ENCODE data around the gene ABCA3.
"Not testable (repeated sequence)": the region's sequence is repeated elsewhere in the genome, so short reads cannot be mapped to it uniquely, and the experiment has no call there.

Gene ABCA3

DNA sequence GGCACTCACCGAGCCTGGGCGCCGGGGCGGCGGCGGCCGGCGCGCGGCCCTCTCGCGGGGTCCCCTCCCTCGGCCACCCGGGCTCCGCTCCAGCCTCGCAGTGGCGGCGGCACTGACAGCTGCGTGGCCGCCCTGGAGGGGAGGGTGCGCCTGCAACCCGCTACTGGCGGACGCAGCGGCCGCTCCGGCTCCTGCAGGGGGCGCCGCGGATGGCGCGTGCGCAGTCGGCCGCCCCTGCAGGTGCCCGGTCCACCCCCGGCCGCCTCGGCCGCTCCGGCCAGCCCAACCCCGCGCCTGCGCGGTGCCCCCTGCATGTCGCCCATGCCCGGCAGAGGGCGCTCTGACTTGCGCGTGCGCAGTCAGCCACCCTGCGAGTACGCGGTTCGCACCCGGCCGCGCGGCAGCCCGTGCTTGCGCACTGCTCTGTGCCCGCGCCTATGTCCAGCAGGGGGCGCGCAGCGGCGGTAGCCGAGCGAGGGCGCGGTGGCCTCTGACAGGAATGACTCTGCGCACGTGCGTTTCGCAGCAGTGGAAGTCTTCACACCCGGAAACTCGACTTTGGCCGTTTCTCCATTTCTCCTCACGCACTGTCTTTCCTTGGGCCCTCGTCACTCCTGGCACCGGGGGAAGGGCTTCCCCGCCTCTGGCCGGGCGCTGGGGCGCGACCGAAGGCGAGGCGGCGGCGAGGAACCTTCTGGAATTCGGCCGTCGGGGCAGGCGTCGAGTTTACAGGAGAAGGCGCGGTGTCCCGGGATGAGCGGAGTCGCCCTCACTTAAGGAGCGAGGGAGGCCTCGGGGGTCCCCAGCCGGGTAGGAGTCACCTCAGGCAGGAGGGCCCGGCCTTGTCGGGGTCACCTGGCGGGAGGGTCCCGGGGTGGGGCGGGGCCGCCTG lies at the start of gene ABCA3:
Gene ABCA3 (minus strand): TSS at position 165 of the 892 bp plus-strand sequence. CDS start 14,262 bp downstream, outside the sequence.
- peak; percentile 90 for DNase-seq

DNA sequence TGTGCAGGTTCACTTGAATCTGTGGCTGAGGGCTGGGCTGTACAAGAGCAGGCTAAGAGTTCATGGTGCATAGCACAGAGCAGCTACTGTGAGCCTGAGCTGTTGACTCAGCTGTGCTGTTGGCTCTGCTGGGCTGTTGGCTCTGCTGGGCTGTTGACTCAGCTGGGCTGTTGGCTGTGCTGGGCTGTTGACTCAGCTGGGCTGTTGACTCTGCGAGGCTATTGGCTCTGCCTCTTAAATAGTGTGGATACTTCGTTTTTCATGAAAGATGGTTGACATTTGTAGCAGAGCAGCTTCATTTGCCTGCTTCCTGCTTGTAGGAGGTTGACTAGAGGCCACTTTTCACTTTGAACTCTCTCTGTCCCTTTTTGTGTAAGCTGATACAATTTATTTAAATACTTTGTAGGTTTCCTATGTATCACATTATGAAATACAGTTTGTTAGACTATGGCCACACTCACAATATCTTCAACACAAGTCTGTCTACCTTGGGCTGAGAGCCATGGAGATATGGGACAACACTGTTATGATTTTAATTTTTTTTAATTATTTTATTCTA lies 48.4 kb upstream of the ABCA3 start:
- DNase-seq, result peak; percentile 47

DNA sequence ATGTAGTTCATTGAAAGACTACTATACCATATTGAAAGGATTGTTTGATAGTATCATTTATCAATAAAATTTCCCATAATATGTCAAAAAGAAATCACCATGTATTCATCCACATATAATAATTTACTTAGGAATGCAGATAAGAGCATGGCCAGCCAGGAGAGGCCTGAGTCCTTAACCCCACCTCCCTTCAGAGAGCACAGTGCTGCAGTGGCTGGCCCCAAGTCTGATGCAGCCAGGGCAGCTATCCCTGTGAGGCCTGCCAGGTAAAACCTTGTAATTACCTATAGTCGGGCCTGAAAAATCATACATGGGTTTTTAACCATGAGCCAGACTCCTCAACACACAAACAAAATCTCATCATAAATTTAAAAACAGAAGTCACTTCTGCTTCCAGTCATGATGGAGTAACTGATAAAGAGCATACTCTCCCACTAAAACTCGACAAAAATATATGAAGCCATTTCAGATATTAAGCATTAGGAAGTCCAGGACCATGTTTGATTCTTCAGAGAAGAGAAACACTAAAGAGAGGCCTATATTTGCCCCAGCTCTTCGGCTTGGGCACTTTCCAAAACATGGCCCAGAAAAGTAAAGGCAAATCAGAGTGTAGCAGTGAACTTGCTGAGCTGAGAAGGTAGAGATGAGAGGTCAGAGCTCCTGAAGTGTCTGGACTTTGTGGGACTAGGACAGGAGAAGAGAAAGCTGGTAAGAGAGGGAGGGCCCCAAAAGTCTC lies 47.8 kb upstream of the ABCA3 start:
- DNase-seq, result no peak

DNA sequence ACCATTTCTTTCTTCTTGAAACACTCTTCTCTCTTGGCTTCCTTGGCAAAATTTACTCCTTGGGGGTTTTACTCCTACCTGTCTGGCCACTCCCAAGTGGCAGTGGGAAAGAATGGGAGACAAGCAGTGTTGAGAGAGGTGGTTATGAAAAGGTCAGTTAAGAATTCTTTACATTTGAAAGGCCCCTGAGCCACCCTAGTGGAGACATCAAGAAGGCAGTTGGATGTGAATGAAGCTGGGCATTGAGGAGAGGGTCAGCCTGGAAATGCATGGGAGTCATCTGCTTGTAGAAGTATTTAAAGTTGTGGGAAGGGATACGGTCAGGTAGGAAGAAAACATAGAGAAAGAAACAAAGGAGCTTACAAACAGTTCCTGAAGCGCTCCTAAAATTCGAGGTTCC lies 46.5 kb upstream of the ABCA3 start:
- DNase-seq, result no peak

DNA sequence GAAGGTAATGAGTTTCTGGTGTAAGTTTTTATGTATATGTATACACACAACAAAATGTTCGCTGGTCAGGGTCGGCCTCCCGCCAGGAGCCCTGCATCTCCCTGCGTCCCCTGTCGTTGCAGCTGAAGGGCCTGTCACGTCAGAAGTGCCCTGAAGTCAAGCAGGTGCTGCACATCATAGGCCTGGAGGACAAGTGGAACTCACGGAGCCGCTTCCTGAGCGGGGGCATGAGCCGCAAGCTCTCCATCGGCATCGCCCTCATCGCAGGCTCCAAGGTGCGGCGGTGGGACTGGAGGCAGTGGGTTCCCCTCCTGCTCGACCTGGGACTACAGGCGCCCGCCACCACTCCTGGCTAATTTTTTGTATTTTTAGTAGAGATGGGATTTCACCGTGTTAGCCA lies 45.5 kb upstream of the ABCA3 start:
- DNase-seq, result not testable (repeated sequence)

DNA sequence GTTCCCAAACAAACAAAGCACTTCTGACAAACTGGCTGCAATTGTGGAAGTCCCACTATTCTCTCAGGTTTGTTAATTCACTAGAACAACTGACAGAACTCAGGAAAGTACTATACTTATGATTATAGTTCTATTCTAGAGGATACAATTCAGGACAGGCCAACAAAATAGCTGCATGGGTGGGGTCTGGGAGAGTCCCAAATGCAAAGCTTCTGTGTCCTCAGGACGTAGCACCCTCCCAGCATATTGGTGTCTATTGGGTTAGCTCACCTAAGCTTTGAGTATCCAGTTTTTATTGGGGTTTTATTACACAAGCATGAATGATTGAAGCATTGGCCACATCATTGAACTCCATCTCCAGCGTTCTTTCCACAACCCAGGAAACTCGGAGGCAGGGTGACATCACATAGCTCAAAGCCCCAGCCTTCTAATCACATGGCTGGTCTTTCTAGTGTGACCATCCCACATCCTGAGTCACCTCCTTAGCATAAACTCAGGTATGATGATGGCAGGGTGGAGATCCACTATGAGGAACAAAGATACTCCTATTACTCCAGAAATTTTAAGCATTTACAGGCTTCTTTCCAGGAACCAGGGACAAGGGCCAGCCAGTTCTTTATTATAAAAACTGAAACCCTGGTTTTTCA lies 44.8 kb upstream of the ABCA3 start:
- no peak for DNase-seq

DNA sequence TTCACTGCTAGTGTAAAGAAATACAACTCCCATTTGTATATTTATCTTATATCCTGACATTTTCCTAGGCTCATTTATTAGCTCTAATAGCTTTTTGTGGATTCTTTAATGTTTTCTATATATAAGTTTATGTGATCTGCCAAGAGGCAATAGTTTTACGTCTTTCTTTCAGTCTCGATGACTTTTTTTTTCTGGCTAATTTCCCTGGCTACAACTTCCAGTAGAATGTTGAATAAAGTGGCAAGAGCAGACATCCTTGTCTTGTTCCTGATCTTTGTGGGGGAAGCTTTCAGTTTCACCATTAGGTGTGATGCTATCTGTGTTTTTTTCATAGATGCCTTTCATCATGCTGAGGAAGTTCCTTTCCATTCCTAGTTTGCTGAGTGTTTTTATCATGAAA lies 43.9 kb upstream of the ABCA3 start:
- DNase-seq, result no peak

DNA sequence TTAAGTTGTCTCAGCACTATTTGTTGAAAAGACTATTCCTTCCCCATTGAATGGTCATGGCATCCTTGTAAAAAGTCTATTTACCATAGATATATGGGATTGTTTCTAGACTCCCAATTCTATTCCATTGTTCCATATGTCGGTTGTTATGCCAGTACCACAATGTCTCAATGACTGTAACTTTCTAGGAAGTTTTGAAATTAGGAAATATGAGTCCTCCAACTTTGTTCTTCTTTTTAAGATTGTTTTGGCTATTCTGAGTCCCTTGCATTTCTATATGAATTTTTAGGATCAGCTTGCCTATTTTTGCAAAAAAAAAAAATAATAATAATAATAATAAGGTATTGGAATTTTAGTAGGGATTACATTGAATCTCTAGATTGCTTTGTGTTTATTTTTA lies 43.0 kb upstream of the ABCA3 start:
- DNase-seq, result no peak

DNA sequence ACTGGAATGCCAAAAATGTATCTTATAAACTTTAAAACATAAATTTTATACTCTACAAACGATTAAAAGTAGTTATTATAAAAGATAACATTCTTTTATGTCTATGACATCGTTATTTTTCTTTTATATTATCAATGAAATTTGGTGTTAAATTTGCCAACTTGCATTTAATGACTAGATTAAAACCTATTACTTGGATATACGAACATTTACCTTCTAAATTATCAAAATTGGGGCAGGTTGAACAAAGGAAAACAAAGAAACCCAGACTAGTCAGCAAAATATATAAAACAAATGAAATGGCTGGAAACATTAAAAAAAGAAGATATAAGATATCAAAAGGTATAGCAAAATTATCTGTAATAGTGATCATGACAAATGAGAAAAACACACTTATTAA lies 34.1 kb upstream of the ABCA3 start:
- no peak for DNase-seq

DNA sequence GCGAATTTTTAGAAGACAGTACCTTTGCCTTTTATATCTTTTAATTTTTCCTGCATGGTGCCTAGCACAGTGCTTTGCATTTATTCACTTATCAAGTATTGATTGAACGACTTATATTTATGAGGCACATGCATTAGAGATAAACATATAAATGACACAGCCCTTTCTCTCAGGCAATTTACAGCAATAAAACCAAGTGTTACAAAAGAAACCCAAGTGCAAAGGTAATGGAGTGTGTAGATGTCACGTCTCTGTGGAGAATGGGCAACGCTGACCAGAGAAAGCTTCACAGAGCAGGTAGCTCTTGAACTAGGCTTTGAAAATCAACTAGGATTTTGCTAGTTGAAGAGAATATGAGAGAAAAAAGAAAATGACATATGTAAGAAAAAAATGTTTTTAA lies 32.6 kb upstream of the ABCA3 start:
- DNase-seq, result no peak

DNA sequence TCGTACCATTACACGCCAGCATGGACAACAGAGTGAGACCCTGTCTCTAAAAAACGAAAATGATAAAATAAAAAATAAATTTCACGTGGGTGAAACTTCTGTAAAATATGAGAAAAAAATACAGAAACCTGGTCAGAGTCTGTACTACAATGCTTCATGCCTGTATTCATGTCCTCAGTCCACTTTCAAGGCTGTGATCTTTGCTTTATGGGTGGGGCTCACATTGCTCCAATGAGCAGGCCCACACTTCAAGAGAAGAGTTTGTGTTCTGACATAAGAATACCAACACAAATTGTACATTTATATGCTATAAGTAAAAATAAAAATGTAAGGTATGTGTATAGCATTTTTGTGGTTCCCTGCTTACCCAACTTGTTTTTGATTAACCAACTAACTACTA lies 32.2 kb upstream of the ABCA3 start:
- no peak for DNase-seq

DNA sequence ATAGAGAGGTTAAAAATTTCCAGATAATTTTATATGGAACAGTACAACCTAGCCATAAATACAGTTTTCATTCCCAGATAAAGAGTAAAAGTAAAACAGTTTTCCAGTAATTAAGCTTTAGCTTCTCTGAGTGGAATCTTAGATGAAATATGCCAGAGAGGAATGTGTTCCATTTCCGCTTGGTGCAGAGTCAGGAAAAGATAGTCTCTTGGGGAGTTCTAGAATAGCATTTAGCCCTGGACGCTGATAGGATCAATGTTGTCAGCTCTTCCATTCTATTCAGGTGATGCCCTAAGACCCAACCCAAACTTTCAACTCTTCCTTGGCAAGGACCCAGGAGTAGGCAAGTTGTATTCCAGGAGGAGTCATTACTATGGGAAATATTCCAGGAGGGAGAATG lies 30.9 kb upstream of the ABCA3 start:
- no peak for DNase-seq

DNA sequence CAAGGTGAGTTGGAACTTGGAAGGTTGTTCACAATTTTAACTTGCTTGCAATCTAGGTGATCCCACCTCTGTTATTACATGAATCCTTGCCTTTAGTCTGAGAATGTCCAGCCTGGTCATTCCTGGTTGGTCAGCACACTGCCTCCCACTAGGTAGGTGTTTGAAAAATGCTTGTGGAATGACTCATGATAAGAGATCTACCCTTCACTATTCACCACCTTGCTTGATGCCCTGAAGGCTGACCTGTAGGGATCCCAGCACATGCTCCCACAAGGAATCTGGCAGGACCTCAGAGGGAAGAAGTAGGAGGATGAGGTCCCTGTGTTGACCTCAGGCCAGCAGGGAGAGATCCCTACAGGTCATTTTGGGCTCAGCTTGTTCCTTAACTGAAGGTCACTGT lies 30.2 kb upstream of the ABCA3 start:
- DNase-seq, result no peak

DNA sequence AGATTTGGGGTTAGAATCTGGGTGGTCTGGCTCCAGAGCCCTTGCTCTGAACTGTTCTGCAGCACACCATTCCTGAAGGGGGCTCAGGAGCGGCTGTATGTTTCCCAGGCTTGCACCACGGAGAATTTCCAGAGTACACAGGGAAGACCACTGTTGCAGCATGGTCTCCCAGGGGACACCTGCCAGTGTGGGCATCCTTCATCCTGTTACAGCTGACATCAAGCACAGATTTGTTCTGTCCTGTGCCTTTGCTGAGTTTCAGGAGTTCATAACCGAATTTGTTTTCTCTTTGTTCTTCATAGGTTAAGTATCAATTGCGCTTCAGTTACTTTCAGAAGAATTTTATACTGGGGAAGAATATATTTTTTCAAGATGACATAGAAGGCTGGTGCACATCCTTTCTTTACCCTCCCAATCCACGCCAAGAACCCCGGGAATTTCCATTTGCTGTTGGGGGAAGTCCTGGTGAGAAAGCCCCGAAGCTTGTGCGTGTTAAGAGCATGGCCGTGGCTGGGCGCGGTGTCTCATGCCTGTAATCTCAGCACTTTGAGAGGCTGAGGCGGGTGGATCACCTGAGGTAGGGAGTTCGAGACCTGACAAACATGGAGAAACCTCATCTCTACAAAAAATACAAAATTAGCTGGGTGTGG lies 26.3 kb upstream of the ABCA3 start:
- DNase-seq, result no peak

DNA sequence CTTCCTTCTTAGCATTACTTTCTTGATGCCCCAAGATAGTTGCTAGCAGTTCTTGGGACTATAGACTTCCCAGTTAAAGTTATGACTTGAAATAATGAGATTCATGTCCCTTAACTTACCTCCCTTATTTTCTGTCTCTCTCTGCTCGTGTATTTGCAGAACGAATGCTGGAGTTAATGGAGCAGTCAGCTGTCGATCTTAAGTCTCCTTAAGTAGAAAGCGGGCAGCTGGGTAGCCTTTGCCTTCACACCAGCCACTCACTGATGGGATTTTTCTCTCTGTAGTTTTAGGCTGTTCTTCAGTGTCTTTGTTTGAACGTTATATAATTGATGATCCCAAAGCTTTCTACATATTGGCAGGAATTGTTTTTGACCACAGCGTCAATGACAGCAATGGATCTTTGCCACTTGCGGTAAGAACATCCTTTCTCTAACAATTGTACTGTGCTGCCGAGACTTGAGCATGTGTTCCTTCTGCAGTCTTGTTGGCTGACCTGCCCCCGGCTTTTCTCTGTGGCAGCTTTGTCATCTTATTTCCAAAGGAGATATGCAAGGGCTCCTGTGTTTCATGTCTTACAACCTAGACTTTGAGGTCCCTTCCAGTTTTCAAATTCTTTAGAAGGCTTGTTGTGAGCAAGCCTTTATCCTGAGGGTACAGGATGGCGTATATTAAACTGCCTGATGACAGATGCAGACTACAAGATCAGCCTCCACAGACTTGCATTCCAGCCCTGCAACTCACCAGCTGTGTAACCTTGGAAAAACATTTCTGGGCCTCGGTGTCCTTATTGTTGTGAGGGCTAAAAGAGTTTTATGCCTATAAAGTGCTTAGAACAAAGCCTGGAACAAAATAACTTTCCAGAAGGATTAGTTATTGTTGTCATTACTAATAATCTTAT lies 25.1 kb upstream of the ABCA3 start:
- peak; percentile 75 for DNase-seq

DNA sequence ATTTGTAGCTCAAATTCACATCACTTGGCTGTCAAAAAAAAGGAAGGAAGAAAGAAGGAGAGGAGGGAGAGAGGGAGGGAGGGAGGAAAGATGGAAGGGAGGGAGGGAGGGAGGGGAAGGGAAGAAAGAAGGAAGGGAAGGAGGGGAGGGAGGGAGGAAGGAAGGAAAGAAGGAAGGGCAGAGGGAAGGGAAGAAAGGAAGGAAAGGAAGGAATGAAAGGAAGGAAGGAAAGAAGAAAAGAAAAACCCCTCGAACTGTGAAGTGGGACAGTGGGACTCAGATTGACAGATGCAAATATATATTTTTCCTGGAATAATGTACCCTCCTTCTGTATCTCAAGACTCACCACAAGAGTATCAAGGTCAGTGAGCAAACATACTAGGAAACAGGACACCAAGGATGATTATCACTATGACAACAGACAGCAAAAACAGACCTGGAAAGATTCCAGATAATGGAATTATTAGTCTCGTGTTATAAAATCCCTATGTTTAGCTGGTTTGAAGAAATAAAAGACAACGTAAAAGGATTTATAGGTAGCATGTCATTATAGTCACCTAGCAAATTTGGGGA lies 24.2 kb upstream of the ABCA3 start:
- no peak for DNase-seq

DNA sequence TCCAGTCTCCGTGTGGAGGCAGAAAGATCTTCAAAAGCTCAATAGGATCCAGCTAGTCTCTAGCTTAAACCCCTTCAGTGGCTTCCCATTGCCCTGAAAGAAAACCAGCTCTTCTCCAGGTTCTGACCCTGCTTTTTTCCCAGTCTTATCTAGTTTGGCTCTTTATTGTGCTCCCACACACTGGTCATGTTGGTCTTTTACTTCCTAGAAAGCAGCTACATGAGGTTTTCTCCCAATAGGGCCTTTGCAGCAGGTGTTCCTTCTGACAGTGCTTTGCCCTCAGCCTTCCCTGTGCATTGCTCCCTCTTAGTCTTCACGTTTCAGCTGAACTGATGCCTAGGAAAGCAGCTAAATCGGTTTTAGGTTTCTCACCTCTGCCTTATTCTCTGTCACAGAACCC lies 21.7 kb upstream of the ABCA3 start:
- no peak for DNase-seq

DNA sequence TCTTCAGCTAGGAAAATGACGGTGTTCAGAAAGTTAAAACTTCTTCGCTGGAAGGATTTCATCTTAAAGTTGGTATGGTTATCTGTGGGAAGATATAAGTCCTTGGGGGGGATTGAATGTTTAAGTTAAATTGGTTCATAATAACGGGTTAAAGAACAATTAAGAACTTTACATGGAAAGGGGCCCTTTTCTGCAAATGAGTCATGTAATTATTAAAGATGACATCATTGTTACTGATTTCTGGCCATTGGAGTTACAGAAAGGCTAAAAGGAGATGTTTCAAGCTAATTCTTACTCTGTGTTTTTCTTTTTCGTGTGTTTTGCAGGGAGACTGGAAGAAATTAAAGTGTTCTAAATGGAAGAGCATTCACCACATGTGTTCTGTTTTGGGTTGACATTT lies 20.6 kb upstream of the ABCA3 start:
- DNase-seq, result no peak

DNA sequence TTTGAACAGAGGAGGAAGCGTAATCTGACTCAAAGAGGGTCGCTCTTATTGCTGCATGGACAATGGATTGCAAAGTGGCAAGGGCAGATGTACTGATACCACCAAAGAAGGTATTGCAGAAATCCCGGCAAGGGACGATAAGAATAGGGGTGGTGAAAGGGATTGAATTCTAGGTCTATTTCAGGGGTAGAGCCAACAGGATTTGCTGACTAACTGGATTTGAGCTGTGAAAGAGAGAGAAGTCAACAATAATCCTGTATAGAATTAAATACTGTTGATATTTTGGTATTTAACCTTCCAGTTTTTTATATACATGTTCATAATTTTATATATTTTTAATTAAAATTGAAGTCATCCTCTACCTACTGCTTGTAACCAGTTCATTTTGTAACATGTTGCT lies 19.4 kb upstream of the ABCA3 start:
- DNase-seq, result no peak

DNA sequence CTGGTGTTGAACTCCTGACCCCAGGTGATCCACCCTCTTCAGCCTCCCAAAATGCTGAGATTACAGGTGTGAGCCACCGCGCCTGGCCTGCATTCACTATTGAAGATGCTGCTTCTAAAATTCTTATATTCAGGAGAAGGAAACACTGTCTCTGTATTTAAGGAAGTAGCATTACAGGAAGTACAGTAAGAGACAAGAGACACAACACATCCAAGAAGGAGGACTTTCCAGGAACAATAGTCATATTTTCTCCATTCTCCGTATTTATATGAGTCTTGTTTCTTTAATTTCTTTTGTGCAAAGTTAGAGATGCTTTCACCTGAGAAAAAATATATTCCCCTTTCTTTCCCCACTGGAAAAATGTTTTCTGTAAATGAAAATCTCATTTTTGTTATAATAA lies 18.3 kb upstream of the ABCA3 start:
- no peak for DNase-seq

DNA sequence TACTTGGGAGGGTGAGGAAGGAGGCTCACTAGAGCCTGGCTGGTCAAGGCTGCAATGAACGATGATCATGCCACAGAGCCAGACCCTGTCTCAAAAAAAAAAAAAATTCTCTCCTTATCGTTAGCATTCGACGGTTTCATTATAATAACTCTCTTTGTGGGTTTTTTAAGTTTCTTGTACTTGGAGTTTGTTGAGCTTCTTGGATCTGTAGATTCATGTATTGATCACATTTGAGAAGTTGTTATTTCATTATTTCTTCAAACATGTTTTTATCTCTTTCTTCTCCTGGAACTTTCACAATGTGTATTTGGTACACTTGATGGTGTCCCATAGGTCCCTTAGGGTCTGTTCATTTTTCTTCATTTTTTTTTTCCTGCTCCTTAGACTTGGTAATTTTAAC lies 16.8 kb upstream of the ABCA3 start:
- no peak for DNase-seq

DNA sequence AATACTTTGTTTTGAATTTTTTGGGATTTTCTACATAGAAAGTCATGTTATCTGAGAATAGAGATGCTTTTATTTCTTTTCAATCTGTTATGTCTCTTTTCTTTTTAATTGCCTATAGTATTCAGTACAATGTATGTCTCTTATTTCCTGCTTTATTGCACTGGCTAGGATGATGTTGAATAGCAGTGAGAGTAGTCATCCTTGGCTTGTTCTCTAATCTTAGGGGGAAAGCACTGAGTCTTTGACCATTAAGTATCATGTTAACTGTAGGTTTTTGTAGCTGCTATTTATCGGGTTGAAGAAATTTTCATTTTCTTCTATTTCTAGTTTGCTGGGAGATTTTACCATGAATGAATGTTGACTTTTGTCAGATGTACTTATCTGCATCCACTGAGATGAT lies 10.0 kb upstream of the ABCA3 start:
- DNase-seq, result no peak
